OCI-LY3 (cell line): Measurements from ENCODE around the gene PVRIG.
"Not testable (repeated sequence)": the region's sequence is repeated elsewhere in the genome, so short reads cannot be mapped to it uniquely, and the experiment has no call there.

Source experiments
- EZH2phosphoT487 ChIP-seq: fragments of 200-600 bp; shearing (Covaris generic); IDR thresholded peaks from 2 replicates; pipeline ENCODE4 v1.6.1; 2018; ENCODE audit warnings: antibody characterized with exemption, mixed run types, low read depth
- TF ChIP-seq, protein P1 (sequence below): fragments of 200-600, 300-600 bp; sonication (generic); IDR thresholded peaks from 2 replicates; pipeline ENCODE4 v1.5.1; 2014; ENCODE audit warnings: antibody characterized with exemption, low read length, low read depth

DNA sequence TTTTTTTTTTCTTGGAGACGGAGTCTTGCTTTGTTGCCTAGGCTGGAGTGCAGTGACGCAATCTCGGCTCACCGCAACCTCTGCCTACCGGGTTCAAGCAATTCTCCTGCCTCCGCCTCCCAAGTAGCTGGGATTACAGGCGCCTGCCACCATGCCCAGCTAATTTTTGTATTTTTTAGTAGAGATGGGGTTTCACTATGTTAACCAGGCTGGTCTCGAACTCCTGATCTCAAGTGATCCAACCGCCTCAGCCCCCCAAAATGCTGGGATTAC, 27.1 kb downstream of the PVRIG start:
- TF ChIP-seq, protein P1, sequence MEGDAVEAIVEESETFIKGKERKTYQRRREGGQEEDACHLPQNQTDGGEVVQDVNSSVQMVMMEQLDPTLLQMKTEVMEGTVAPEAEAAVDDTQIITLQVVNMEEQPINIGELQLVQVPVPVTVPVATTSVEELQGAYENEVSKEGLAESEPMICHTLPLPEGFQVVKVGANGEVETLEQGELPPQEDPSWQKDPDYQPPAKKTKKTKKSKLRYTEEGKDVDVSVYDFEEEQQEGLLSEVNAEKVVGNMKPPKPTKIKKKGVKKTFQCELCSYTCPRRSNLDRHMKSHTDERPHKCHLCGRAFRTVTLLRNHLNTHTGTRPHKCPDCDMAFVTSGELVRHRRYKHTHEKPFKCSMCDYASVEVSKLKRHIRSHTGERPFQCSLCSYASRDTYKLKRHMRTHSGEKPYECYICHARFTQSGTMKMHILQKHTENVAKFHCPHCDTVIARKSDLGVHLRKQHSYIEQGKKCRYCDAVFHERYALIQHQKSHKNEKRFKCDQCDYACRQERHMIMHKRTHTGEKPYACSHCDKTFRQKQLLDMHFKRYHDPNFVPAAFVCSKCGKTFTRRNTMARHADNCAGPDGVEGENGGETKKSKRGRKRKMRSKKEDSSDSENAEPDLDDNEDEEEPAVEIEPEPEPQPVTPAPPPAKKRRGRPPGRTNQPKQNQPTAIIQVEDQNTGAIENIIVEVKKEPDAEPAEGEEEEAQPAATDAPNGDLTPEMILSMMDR = not testable (repeated sequence)
- not testable (repeated sequence) for TF ChIP-seq EZH2phosphoT487
